ENCODE results near the gene XKR7.
"Not testable (repeated sequence)": the region's sequence is repeated elsewhere in the genome, so short reads cannot be mapped to it uniquely, and the experiment has no call there.

XKR7 gene, protein sequence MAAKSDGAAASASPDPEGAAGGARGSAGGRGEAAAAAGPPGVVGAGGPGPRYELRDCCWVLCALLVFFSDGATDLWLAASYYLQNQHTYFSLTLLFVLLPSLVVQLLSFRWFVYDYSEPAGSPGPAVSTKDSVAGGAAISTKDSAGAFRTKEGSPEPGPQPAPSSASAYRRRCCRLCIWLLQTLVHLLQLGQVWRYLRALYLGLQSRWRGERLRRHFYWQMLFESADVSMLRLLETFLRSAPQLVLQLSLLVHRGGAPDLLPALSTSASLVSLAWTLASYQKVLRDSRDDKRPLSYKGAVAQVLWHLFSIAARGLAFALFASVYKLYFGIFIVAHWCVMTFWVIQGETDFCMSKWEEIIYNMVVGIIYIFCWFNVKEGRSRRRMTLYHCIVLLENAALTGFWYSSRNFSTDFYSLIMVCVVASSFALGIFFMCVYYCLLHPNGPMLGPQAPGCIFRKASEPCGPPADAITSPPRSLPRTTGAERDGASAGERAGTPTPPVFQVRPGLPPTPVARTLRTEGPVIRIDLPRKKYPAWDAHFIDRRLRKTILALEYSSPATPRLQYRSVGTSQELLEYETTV

DNA sequence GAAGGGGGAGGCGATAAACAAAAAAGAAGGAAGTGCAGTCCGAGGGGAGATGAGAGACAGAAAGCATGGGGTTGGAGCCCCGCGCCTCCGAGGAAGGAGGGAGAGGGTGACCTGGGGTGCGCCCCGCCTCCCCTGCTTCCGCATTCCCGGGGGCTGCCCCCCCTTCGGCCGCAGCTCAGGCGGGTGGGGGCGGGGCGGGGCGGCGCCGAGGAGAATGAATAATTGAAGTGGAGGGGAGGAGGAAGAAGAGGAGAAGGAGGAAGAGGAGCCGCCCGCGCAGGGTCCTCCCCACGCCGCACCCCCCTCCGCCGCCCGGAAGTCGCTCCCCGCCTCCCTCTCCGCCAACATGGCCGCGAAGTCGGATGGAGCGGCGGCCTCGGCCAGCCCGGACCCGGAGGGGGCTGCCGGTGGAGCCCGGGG, at the start of gene XKR7:
Gene XKR7, plus strand, starts transcription at position 322 of the 420 bp plus-strand sequence. Its CDS starts 25 bp downstream, at position 347.
- no peak for DNase-seq (ENCODE audit: low read depth in 2 of 2)

DNA sequence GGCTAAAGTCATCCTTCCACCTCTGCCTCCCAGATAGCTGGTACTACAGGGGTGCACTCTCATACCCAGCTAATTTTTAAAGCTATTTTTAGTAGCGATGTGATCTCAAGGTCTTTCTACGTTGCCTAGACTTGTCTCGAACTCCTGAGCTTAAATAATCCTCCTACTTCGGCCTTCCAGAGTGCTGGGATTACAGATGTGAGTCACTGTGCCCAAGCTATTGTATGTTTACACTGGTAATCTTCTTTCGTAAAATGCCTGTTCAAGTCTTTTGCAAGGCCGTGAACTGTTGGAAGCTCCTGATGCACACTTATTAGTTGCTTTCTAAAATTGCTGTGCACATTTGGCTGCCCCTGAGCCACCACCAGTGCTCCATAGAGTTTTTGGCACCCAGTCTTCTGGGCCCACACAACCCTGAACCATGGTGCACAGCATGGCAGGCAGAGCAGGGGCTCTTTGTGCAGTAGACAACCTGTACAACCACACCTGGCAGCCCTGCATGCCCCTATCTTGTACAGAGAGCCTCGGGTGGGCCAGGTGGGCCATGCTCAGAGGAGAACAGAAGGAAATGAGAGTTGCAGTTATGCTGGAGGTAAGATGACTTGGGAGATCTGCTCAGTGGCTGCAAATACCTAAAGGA, 49.4 kb upstream of the XKR7 start:
- DNase-seq (ENCODE audit: low read depth in 2 of 2) = no peak

DNA sequence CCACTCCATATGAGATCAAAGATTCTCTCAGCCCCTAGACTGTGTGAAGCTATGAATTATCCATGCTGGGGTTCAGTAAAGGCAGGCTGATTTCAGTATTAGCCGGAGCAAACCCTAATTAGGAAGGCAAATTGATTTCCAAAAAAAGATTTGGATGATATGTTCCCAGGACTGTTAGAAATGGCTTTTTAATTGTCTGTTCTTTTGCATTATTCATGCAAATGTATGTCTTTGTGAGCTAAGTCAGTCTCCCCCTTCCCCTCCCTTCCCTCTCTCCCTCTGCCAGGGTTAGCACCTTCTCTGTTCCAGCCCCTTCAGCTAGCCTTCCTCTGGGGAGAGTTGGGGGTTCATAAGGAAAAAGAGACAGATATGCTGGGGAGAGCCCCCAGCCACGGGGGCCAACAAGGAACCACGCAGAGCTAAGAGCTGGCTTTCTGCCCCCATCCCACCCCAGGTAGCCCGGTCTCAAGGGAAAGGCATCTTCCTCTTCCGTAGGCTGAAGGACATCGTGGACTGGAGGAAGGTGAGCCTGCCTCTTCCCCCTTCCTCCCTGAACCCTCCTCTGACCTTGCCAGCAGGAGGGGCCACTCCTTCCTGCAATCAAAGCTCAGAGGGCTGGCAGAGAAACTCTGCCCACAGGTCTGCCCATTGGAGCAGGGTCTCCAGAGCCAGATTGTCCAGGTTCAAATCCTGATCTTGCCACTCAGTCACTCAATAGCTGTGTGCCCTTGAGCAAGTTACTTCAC, 48.4 kb upstream of the XKR7 start:
- no peak for DNase-seq (ENCODE audit: low read depth in 2 of 2)

DNA sequence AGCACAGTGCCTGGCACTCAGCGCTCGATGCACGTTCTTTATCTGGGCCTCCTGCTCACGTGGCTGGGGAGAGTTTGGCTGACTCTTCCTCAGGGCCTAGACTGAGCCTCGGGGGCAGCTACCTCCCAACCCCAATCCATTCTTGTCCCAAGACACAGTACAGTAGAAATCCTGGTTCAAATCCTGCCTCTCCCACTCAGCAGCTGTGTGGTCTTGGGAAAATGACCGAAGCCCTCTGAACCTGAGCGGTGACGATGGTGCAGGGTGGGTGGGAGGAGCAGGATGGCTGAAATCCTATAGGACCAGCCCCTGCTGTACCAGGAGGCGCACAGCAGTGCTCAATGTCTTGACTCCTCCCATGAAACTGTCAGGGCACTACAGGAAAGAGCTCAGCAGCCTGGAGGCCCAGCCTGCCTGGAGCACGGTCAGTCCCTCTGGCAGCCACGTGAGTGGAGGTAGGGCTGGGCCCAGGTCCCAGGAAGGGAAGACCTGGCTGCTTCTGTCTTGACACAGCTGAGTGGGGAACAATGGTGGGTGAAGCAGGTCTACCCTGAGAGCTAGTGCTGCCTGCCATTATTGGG, 47.6 kb upstream of the XKR7 start:
- DNase-seq (ENCODE audit: low read depth in 2 of 2) = no peak

DNA sequence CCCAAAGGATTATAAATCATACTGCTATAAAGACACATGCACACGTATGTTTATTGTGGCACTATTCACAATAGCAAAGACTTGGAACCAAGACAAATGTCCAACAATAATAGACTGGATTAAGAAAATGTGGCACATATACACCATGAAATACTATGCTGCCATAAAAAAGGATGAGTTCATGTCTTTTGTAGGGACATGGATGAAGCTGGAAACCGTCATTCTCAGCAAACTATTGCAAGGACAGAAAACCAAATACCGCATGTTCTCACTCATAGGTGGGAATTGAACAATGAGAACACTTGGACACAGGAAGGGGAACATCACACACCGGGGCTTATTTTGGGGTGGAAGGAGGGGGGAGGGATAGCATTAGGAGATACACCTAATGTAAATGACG, 46.5 kb upstream of the XKR7 start:
- not testable (repeated sequence) for DNase-seq (ENCODE audit: low read depth in 2 of 2)

DNA sequence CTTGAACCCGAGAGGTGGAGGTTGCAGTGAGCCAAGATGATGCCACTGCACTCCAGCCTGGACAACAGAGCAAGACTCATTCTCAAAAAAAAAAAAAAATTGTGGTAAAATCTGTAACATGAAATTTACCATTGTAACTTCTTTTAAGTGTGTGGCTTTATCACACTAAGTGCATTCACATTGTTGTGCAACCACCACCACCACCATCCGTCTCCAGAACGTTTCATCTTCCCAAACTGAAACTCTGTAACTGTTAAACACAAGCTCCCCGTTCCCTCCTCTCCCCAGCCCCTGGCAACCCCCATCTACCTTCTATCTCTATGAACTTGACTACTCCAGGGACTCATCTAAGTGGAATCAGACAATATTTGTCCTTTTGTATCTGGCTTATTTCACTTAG, 45.8 kb upstream of the XKR7 start:
- no peak for DNase-seq (ENCODE audit: low read depth in 2 of 2)

DNA sequence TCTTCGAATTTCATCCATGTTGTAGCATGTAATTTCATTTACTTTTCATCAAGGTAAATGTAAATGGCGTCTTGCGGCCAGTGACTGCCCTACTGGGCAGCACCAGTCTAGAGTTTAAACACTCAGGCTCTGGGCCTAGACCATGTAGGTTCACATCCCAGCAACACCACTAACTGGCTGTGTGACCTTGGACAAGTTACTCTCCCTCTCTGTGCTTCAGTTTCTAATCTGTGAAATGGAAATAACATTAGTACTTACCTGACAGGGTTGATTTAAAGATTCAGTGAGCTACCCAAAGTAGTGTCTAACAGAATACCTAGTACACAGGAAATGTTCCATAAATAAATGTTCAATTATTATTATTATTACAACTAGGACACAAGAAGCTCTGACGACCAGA, 45.4 kb upstream of the XKR7 start:
- no peak for DNase-seq (ENCODE audit: low read depth in 2 of 2)

DNA sequence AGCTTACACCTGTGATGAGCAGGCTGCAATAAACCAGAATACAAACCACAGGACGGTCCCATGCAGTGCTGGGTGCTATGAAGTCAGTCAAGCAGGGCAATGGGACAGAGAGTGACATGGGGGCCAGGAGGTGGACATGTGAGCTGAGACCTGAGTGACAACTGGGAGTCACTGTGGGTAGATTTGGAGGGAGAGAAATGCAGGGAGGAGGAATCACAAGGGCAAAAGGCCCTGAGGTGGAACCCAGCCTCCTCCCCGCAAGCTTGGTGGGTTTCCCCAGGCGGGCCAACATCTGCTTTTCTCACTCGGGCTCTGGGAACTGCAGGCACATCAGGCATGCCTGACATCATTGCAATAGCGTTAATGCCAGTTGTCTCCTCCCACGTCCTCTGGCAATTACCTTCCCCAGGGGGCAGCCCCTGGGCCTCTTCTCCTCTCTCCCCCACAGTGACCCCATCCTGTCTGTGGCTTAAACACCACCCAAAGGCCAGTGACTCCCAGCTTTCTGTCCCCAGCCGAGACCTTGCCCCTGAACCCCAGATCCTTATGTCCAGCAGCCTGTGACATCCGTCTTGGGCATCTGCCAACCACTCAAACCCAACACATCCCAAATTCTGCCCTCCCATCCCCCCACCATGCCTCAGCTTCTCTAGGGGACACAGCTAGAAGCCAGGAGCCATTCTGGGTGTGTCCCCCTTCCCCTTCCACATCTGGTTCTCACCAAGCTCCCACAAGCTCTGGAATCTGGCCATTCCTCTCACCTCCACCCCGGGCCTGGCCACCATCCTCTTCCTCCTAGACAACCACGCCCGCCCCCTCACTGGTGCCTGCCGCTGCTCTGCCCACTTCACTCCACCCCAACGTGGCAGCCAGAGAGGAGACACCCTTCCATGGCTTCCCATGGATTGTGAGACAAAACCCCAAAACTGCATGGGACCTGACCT, 44.3 kb upstream of the XKR7 start:
- DNase-seq (ENCODE audit: low read depth in 2 of 2) = no peak

DNA sequence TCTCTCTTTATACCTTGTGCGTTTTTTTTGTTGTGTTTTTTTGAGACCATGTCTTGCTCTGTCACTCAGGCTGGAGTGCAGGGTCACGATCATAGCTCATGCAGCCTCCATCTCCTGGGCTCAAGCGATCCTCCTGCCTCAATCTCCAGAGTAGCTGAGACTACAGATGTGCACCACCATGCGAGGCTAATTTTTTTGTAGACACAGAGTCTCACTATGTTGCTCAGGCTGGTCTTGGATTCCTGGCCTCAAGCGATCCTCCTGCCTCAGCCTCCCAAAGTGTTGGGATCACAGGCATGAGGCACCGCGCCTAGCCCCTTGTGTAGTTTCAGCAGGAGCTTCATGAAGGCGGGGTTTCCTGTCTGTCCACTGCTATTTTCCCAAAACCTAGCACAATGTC, 43.4 kb upstream of the XKR7 start:
- no peak for DNase-seq (ENCODE audit: low read depth in 2 of 2)

DNA sequence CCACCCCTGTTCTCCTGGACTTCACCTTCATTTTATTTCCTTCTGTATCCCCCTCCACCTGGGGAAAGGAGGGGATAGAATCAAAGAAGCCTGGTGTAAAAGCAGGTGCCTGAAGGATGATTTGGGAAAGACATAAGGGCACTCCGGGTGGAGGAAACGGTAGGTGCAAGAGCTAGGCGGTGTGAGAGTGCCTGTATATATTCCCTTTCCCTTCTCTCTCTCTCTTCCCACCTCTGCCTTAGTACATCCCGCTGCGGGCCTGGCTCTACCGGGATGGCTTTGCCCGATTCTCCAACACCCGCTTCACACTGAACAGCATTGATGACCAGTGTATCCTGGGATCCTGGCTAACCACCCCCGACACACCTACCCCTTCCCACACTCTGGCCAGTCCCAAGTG, 42.3 kb upstream of the XKR7 start:
- DNase-seq (ENCODE audit: low read depth in 2 of 2) = no peak

DNA sequence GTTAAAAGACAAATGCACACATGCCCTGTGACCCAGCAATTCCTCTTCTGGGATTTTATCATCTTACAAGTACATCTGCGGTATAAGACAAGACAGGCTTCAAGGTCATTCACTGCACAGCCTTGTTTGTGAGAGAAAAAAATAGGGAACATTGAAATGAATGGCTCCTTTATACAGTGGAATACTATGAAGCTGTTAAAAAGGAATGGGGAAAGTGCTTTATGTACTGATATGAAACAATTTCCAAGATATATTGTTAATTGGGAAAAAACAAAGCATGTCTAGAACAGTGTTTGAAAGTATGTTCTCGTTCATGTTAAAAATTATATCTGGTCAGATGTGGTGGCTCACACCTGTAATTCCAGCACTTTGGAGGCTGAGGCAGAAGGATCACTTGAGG, 41.5 kb upstream of the XKR7 start:
- no peak for DNase-seq (ENCODE audit: low read depth in 2 of 2)

DNA sequence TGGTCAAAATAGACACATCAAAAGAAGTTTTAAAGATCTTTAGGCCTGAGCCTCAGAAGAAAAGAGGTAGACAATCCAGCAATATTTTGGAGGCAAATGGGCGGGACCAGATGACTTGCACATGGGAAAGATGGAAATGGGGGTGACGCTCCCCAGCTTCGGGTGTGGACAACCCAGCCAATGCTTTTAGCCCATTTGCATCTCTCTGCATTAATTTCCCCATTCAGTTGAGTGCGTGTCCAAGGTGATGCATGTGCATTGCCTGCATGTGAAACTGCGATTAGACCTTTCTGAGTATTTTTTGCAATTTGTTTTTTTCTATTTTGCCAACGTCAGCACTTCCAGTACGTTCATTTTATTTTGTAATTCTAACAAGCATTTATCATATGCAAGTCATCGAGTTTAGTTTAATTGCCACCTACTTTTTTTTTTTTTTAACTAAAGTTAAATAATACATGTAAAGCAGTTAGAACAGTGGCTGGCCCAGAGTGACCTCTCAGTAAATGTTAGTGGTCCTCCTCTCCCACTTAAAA, 40.3 kb upstream of the XKR7 start:
- no peak for DNase-seq (ENCODE audit: low read depth in 2 of 2)

DNA sequence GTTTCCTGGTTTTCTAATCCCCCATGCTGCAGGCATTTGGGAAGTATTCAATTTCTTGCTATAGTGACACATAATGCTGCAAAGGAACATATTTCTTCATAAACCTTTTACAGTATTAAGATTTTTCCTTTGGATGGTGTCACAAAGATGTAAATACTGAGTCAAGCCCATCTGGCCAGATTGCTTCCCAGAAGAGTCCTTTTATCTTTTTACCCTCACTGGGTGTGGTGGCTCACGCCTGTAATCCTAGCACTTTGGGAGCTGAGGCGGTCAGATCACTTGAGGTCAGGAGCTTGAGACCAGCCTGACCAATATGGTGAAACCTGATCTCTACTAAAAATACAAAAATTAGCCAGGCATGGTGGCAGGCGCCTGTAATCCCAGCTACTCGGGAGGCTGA, 38.3 kb upstream of the XKR7 start:
- not testable (repeated sequence) for DNase-seq (ENCODE audit: low read depth in 2 of 2)

DNA sequence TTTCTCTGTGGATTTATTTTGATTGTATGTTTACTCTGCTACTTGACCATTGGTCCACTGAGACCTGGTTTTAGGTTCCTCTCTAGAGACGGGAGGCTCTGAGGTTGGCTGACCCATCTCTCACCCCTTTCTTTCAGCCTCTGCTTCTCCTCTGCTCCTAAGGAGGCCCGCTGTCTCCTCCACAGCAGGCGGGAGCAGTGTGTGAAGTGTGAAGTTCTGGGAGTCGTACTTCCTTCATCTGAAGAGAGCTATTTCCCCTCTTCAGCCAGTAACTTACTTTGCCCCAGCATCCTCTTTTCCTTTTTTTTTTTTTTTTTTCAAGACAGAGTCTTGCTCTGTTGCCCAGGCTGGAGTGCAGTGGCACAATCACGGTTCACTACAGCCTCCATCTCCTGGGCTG, 37.2 kb upstream of the XKR7 start:
- DNase-seq (ENCODE audit: low read depth in 2 of 2) = no peak

DNA sequence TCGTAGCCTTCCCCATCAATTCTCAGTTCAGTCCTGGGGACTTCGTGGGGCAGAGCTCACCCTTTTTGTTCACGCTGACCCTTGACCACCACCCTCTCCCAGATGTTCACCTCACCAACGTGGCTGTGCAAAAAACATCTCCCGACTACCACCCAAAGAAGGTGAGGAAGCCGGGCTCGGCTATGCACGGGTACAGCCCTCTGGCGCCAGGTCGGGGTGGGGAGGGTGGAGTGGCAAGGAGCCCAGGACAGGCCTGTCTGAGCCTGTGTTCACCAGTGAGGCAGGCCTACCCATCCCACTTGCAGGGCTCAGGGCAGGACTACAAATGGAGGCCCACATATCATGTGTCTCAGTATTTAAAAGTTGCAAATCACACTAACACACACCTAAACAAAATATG, 34.3 kb upstream of the XKR7 start:
- no peak for DNase-seq (ENCODE audit: low read depth in 2 of 2)

DNA sequence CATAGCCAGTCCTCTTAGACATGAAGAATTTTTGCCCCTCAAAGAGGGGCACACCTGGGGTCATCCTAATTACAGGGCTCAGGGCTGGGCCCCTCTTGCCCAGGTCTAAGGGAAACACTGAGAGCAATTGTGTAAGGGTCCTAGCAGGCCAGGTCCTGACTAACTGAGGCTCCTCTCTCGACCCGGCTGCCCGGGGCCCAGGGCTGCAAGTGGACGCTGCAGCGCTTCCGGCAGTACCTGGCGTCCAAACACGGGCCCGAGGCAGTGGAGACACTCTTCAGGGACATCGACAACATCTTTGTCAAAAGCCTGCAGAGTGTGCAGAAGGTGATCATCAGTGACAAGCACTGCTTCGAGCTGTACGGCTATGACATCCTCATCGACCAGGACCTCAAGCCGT, 33.5 kb upstream of the XKR7 start:
- no peak for DNase-seq (ENCODE audit: low read depth in 2 of 2)

DNA sequence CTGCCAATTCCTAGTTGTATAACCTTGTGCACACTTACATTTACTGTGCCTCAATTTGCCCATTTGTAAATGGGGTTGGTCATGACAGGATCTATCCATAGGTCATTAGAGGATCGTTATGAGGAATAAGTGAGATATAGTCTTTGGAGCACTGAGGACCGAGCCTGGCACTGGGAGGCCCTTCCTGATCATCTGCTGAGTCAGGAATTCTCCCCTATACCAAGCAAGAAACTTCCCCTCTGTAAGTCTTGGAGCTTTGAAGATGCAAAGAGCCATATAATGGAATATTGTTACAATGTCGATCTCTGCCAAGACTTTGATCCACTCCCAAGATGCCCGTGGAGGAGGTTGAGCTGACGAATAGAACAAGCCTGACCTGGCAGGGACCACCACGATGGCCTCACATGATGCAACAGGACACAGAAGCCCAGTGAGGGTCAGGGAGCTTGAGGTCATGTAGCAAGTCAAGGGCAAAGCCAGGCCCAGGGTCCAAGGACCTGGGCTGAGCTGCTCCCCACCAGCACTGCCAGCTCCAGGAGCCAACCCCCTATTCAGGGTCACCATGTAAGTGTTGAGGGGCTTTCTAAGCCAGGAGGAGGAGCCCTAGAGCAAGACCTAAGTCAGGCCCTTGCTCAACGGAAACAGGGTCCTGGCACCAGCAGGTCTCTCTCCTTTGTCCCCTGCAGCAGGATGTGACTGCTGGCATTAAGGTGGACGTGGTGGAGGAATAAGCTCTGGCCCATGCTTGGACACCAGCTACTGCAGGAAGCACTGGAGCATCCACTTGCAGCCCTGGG, 32.8 kb upstream of the XKR7 start:
- no peak for DNase-seq (ENCODE audit: low read depth in 2 of 2)

DNA sequence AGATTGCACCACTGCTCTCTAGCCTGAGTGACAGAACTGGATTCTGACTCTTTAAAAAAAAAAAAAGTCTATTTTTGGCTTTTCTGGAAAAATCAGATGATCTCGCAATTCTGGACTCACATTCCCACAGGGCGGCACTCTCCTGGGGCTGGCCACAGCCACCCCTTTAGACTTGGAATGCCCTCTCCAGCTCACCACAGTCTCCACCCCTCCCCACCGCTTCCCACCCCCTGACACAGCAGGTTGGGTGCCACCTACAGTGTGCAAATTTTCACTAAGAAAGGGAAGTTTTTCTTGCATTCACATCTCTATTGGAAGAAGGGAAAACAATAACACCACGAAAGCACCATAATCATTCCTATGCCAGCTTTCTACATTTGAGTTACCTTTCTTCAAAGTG, 31.5 kb upstream of the XKR7 start:
- DNase-seq (ENCODE audit: low read depth in 2 of 2) = no peak

DNA sequence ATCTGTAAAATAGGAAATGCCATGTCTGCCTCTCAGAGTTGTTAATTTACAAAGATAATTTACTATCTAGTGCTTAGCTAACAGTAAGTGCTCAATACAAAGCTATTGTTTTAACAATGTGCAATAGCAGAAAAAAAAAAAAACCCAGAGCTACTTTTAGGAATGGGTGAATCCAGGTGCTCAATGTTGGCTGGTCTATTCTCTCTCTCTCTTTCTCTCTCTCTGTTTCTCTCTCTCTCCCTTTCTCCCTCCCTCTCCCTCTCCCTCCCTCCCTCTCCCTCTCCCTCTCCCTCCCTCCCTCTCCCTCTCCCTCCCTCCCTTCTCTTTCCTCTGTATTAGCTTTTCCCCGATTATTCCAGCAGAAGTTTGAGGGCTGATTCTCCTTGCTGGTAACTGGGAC, 30.1 kb upstream of the XKR7 start:
- DNase-seq (ENCODE audit: low read depth in 2 of 2) = no peak

DNA sequence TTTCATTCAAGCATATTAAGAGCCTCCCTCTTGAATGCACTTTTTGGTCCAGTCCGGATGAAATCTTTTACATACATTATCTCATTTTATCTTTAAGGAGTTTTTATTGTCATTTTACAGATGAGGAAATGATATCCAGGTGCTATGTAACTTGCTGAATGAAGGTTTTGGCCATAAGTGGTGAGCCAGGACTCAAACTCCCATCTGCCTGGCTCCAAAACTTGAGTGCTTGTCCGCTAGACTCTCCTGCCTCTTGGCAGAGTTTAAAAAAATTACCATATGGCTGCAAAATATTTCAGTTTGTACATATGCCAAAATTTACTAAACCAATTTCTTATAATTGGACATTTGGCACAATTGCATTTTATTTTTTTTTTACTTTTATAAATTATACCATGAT, 28.3 kb upstream of the XKR7 start:
- DNase-seq (ENCODE audit: low read depth in 2 of 2) = no peak
